NK-92 (cell line): Measurements from ENCODE around the gene IPCEF1.

ENCODE experiments used
- DNase-seq: peaks from one replicate; lab custom pipeline; 2025; ENCODE audit not compliant: unreplicated experiment; lab: John Stamatoyannopoulos, UW

IPCEF1 gene

GRCh38 chr6:154169193-154169847, 187.3 kb downstream of the IPCEF1 start:
- DNase-seq: no peak

DNA sequence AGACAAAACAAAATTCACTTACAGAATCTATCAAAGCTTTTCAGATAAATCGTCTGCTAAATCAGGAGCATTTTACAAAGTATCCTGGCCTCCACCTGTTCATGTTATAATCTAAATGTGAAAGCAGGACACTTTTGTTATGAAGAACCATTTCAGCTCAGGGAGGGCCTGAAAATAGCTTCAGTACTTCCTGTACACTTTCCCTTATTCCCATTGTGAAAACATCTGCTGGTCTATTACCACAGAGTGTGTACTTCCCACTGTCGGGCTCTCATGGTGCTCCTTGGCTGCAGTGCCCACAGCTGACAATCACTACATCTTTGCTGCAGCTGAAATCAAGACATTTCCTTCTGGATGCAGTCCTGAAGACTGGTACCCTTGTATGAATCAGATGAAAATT, 189.5 kb downstream of the IPCEF1 start:
- no peak for DNase-seq

DNA sequence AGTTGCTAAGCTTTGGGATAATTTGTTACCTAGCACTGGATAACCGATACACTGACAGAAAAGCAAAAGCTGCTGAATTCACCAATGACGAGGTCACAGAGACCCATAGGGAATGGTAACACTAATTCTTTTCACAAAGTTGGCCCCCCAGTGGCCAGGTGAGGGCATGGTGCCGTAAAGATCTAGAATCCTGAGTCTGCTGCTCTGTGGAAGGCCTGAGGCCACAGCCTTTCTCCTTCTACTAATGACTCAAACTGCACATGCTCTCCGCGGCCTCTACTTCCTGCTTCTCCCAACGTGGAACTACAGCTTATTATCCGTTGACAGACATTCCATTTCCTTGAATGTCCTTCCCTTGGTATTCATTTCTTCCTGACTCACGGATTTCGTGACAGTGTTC, 190.5 kb downstream of the IPCEF1 start:
- DNase-seq: no peak

- DNase-seq: no peak
Measured at GRCh38 chr6:154165478-154165877, 191.1 kb downstream of the IPCEF1 start.

GRCh38 chr6:154164397-154164796, 192.2 kb downstream of the IPCEF1 start:
- DNase-seq: no peak

GRCh38 chr6:154161689-154162088, 194.9 kb downstream of the IPCEF1 start:
- DNase-seq: no peak

DNA sequence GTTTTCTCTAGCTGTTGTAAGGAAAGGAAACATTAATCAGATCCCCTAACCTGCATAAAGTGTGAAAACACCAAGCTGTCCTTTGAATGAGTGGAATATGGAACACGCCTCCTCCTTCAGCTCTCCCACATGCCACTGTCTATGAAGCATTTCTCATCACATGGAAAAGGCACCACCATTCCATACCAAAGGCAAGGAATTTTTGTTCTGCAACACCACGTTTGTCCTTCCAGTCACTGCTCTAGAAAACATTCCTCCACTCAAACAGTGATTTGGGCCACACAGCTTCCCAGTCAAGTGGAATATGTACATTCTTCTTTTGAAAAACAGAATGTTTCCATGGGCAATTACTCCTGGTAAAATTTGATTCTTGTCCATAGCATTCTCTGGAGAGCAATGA, 197.5 kb downstream of the IPCEF1 start:
- DNase-seq: no peak

- no peak for DNase-seq
Measured at GRCh38 chr6:154157706-154158105, 198.9 kb downstream of the IPCEF1 start.

GRCh38 chr6:154157082-154157481, 199.5 kb downstream of the IPCEF1 start:
- no peak for DNase-seq

DNA sequence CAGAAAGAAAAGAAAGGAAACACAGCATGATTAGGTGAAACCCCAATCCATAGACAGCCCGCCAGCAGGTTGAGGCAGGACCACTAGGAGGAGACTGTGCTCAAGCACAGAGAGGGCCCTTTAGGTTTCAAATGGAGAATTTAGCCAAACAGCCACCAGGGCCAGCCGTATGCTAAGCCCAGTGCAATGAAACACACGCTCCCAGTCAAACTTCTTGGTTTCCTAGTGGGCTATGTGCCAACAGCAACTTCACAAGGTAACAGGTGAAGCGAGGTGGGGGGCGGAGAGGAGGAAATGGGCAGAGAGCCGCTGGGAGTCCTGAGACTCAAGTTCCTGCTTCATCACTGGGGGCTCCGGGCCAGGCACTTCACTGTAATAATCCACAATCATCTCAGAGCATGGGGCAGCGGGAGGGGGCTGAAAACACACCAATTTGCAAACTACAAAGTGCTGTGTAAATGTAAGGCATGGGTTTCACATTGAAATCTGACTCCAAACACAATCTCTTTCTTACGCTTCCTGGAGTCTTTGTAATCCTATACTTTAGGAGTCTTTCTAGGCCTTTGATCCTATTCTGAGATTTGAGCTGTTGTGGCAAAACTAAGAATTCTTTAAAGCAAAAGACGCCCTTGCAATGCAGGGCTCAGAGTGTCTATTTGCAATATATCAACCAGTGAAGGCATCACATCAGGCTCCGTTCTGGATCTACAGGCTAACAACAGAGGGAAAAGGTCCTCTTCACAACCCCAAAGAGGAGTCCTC, 200.3 kb downstream of the IPCEF1 start:
- no peak for DNase-seq

DNA sequence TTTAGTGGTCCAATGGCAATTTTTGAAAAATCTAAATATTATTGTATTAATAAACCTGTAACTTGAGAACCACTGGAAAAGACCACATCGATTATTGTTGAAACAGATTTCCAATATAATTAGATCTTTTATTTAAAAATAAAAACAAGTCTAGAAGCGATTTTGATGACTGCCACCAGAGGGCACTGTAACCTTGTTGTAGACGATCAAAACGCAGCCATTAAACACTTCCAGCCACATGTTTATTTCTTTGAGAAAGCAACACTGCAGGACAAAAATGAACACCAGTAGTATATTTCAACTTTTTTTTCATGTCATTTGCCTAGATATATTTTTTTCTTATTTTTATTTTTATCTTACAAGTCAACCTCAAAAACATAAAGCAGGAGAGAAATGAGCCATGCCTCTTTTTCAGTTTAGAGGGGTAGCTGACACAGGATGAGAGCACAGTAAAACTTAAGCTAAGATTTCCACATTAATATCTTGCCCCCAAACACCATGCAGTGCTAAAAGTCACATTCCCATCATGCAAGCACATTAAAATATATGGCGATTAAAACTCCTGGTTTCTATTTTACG, 202.1 kb downstream of the IPCEF1 start:
- no peak for DNase-seq

- no peak for DNase-seq
Measured at GRCh38 chr6:154143753-154144152, 212.8 kb downstream of the IPCEF1 start.

- no peak for DNase-seq
Measured at GRCh38 chr6:154140743-154141142, 215.9 kb downstream of the IPCEF1 start.

DNA sequence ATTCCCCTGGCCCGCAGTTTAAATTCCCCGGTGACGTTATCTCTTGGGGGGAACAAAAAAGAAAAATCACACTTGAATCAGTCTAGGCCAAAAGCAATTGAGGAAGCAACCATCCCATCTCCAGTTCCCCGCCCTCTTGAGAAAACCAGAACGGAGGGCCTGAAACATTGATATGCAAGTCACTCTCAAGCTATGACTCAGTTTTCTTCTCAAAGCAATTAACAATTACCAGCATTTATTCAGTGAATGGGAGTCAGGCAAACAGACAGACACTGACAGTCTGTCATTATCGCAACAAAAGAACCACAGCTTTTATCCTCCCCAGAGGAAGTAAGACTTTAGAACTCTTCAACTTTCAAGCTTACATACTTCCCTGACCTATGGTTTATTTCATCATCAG, 216.7 kb downstream of the IPCEF1 start:
- DNase-seq: no peak

DNA sequence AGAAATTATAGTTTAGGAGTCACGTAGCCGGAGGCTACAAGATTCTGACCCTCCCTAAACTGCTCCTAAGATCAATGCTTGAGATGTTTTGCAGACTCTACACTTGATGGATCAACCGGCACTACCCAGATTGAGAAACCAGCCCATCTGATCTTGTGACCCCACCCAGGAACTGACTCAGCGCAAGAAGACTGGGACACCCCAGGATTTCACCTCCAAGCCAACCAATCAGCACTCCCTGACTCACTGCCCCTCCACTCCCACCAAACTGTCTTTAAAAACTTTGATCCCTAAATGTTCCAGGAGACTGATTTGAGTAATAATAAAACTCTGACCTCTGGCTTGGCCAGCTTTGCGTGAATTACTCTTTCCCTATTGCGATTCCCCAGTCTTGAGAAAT, 217.8 kb downstream of the IPCEF1 start:
- no peak for DNase-seq

GRCh38 chr6:154134471-154135147, 222.0 kb downstream of the IPCEF1 start:
- DNase-seq: no peak

DNA sequence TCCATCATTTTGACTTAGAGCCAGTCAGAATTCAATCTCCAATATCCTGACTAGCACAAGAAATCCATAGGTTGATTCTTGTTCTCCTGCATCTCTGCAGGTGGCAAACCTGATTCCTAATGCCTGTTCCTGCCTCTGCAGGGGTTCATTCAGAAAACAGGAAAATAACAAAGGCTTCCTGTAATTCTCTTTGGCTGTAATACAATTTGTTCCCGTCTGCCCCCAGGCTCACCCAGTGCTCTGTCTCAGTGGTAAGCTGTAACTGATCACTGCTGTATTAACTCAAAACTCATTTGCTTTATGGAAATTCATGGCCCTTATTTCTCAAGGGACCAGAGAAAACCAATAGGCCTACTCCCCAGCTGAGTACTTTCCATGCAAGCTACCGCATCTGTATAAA, 228.9 kb downstream of the IPCEF1 start:
- no peak for DNase-seq

DNA sequence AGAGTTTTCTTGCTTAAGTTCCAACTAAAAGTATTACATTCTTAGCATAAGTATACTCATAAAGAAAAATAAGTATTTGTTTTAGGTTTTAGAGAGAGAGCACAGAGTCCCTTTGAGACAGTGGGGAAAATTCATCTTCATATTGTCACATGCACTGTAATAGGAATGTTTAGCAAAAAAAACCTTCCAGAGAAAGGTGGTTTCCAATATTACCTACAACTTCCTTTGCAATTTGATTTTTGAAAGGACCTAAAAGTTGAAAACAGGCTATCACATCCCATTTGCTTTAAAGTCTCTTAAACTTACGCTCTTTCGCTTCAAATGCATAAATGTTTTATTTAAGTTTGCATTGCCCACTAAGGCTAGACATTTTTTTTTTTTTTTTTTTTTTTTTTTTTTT, 231.2 kb downstream of the IPCEF1 start:
- no peak for DNase-seq

DNA sequence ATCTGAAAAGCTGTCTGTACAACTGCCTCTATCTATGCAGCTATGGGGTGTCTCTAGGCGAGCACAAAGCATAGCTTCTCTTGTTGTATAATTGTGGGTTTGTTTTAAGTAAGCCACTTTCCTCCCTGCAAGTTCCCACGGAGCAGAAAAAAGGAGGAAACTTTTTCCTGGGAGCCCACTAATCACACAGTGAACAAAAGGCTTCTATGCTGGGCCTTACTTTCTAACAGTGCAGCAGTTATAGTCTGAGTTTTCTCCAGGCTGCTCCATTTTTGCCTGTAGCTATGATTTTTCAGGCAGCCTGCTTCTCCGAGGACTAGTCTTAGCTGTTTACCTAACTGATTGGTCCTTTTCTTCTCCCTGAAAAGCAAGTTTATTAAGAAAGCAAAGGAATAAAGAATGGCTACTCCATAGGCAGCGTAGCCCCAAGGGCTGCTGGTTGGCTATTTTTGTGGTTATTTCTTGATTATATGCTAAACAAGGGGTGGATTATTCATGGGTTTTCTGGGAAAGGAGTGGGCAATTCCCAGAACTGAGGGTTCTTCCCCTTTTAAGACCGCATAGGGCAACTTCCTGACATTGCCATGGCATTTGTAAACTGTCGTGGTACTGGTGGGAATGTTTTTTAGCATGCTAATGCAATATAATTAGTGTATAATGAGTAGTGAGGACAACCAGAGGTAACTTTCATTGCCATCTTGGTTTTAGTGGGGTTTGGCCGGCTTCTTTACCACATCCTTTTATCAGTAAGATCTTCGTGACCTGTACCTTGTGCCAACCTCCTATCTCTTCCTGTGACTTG, 233.2 kb downstream of the IPCEF1 start:
- DNase-seq: no peak

DNA sequence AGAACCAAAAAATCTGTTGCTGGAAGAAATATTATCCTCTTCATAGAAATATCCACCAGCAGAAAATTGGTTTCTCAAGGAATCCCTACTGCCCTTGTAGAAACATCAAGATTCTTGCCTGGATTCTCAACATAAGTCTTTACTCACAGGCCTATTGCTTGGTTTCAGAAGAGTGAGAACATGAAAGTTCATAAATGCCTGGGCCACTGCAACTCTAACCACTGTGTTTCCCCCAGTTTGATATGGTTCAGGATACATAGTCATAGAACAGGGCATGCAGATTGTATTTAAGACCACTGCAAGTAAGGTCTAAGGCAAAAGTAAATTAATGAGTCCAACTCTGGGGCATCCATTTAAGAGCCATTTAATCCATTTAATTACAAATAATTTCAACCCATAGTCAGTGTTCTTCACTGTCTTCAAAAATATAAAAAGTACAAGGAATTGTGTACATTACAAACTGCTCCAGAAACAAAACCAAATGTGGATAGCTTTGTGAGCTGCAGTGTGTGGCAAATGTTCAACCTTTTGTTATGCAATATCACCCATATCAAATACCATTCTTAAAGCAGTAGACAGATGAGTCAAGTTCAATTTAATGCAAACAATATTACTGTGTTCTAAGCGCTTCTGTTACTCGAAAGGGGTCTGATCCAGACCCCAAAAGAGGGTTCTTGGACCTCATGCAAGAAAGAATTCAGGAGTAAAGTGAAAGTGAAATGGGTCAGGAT, 234.2 kb downstream of the IPCEF1 start:
- no peak for DNase-seq
